WI38 (cell line): Measurements from ENCODE around the gene LSAMP.
"Not testable (repeated sequence)": the region's sequence is repeated elsewhere in the genome, so short reads cannot be mapped to it uniquely, and the experiment has no call there.

ENCODE experiments used
- H3K4me3 ChIP-seq: 2 replicates; pipeline ENCODE4 v1.5.1; 2011; ENCODE audit warnings: low read depth, mild to moderate bottlenecking, control low read depth, low read length
- TF ChIP-seq, protein P1 (sequence below): IDR thresholded peaks from 2 replicates; pipeline ENCODE4 v1.5.1; 2012; ENCODE audit warnings: low read depth, mild to moderate bottlenecking, control low read depth, low read length

LSAMP gene

DNA sequence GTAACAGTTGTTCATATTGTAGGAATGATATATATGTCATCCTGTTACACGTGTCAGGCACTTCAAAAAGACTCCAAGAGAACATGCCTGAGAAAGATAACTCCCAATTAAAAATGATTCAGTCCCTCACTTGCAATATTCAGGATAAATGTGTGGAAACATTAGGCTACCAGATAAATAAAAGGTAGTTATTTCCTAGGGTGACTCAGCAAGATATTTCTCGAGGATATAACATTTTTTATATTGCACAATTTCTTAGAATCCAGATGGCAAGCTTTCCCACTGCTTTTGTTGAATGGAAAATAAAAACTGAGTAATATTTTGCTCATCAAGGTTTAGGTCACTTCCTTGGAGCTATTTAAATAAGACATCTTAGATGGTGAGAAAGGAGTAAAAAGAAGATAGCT, 640.6 kb downstream of the LSAMP start:
- TF ChIP-seq, protein P1, sequence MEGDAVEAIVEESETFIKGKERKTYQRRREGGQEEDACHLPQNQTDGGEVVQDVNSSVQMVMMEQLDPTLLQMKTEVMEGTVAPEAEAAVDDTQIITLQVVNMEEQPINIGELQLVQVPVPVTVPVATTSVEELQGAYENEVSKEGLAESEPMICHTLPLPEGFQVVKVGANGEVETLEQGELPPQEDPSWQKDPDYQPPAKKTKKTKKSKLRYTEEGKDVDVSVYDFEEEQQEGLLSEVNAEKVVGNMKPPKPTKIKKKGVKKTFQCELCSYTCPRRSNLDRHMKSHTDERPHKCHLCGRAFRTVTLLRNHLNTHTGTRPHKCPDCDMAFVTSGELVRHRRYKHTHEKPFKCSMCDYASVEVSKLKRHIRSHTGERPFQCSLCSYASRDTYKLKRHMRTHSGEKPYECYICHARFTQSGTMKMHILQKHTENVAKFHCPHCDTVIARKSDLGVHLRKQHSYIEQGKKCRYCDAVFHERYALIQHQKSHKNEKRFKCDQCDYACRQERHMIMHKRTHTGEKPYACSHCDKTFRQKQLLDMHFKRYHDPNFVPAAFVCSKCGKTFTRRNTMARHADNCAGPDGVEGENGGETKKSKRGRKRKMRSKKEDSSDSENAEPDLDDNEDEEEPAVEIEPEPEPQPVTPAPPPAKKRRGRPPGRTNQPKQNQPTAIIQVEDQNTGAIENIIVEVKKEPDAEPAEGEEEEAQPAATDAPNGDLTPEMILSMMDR: no peak
- no peak overlapping the region for H3K4me3 ChIP-seq

DNA sequence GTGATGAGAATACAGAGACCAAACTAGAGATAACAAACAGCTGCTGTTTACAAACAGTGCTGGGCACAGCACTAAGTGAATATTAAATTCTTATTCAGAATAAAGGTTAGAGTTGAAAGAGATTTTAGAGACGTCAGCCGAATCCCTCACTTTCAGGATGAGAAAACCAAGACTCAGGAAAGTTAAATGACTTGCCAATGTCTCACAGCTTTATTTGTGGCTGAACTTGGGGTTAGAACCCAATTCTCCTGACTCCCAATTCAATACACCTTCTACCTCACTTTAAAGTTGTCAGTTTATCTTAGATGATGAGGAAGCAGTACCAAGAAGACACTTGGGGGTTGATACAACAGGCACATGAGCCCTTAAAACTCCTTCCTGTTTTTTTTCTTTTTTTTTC, 641.1 kb downstream of the LSAMP start:
- no peak overlapping the region for H3K4me3 ChIP-seq
- TF ChIP-seq, protein P1: no peak

DNA sequence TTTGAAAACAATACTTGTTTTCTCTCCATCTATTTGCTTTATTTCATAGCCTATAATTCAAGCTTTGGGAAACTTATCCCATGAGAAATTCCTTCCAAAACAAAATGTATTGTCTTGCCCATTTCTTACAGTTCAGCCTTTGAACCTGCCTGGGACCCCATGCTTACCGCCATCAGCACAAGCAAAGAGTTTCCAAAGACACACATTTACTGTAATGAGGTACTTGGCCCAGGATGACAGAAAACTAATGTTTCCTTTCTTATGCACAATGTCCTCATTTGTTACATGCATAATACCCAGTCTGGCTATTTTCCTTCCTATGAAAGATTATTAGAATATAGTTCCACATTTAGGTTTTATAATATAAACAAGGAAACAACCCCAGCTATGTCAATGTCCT, 641.6 kb downstream of the LSAMP start:
- no peak overlapping the region for H3K4me3 ChIP-seq
- TF ChIP-seq, protein P1: no peak

DNA sequence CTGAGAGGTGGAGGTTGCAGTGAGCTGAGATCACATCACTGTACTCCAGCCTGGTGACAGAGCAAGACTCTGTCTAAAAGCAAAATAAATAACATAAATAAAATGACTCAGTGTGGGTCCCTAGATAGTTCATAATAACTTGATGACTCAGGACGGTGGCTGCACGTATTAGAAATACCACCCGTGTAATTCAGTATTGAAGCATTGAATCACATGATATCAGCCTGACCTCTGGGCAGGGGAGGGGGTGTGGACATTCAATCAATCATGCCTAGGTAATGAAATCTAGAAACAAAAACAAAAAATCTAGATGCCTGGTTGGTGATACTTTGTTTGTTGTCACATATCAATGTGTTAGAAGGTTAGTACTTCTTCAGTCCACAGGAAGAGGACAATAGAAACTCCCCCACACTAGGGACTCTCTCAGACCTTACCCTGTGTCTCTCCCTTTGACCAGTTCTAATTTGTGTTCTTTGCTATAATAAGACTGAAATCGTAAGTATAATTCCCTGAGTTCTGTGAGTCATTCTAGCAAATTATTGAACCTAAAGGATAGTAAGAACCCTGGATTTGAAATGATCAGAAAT, 644.7 kb downstream of the LSAMP start:
- H3K4me3 ChIP-seq: no peak overlapping the region
- TF ChIP-seq, protein P1: no peak

DNA sequence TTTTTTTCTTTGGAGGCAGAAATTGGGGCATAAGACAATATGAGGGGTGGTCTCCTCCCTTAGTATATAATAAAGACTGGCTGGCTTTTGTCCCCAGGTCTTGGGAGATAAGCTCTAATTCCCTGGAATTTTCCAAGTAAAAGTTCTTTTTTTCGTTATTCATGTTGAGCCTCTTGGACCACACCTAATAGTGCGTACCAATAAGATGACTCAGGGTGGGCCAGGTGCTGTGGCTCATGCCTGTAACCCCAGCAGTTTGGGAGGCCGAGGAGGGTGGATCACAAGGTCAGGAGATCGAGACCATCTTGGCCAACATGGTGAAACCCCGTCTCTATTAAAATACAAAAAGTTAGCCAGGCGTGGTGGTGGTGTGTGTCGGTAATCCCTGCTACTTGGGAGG, 645.2 kb downstream of the LSAMP start:
- not testable (repeated sequence) for H3K4me3 ChIP-seq

DNA sequence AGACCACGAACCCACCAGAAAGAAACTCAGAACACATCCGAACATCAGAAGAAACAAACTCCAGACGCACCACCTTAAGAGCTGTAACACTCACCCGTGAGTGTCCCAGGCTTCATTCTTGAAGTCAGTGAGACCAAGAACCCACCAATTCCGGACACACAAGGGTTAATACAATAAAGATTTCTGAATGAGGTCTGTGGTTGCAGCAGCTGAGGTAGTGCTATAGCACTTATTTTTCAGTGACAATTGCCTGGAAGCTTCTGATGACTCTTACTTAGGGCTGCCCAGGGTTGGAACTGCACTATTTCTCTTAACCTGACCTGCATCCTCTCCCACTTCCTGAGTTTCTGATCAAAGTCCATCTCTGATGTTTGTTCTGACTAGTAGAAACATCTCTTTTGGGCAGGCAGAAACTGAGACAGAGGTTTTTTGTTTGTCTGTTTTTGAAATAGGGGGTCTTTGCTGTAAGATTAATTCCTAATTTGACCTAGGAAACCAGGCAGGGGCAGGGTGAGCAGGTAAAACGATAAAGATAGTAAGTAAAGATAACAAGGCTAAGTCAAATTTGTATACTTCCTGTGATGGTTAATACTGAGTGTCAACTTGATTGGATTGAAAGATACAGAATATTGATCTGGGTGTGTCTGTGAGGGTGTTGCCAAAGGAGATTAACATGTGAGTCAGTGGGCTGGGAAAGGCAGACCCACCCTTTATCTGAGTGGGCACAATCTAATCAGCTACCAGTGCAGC, 652.9 kb downstream of the LSAMP start:
- no peak overlapping the region for H3K4me3 ChIP-seq
- TF ChIP-seq, protein P1: no peak

DNA sequence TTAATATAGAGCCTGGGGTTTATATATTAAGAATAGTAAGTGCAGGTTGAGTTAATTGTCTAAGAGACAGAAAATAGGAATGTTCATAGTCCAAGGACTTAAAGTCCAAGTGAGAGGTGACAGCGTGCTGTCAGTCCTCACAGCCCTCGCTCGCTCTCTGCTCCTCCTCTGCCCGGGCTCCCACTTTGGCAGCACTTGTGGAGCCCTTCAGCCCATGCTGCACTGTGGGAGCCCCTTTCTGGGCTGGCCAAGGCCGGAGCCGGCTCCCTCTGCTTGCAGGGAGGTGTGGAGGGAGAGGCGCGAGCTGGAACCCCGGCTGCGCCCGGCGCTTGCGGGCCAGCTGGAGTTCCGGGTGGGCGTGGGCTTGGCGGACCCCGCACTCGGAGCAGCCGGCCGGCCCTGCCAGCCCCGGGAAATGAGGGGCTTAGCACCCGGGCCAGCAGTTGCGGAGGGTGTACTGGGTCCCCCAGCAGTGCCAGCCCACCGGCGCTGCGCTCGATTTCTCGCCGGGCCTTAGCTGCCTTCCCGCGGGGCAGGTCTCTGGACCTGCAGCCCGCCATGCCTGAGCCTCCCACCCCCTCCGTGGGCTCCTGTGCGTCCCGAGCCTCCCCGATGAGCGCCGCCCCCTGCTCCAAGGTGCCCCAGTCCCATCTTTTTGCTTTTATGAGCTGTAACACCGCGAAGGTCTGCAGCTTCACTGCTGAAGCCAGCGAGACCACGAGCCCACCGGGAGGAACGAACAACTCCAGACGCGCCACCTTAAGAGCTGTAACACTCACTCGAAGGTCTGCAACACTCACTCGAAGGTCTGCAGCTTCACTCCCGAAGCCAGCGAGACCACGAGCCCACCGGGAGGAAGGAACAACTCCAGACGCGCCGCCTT, 653.8 kb downstream of the LSAMP start:
- H3K4me3 ChIP-seq: not testable (repeated sequence)

DNA sequence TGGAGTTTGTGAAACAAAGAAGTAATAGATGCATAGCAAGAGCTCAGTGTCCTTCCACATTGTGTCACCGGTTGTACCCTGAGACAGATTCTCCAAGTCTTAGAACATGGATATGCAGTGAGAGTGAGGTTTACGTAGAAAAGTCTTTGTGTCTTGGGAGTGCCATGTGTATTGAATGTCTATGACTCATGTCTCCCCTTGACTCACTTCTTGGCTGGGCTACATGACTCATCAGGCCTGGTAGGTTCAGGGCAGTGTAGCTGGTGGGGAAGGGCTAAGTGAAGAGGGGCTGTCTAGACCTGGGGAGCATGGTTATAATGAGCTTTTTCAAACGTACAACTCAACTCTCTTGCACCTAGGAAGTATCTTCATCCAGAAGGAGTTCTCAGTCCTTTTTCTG, 654.5 kb downstream of the LSAMP start:
- no peak overlapping the region for H3K4me3 ChIP-seq
- TF ChIP-seq, protein P1: no peak
